Colon (tissue), 2 donors: ENCODE data around the gene VSIG4.

ENCODE experiments used
- FAIRE-seq: peaks from 2 replicates; lab custom pipeline; 2012; peaks lifted over from hg19 to GRCh38; lab: Jason Lieb, UNC
- donor health status: control.
- donor health status: control.

The VSIG4 gene

GRCh38 chrX:66008328-66008970, 31.4 kb downstream of the VSIG4 start:
- FAIRE-seq, result no peak

- FAIRE-seq, result peak; percentile 93
These were observed 32.0 kb downstream of the VSIG4 start for GRCh38 chrX:66007851-66008250.

GRCh38 chrX:66005830-66006449, 33.9 kb downstream of the VSIG4 start:
- no peak for FAIRE-seq

- peak; percentile 61 for FAIRE-seq
These were observed 34.7 kb downstream of the VSIG4 start for GRCh38 chrX:66004928-66005829.

GRCh38 chrX:66002824-66003680, 36.8 kb downstream of the VSIG4 start:
- no peak for FAIRE-seq

GRCh38 chrX:66001596-66001995, 38.3 kb downstream of the VSIG4 start:
- FAIRE-seq, result no peak

GRCh38 chrX:66000628-66001272, 39.1 kb downstream of the VSIG4 start:
- FAIRE-seq, result peak; percentile 14

GRCh38 chrX:66000178-66000577, 39.7 kb downstream of the VSIG4 start:
- FAIRE-seq, result no peak

GRCh38 chrX:65999563-66000148, 40.2 kb downstream of the VSIG4 start:
- peak; percentile 24 for FAIRE-seq

- no peak for FAIRE-seq
These were observed 40.8 kb downstream of the VSIG4 start for GRCh38 chrX:65999029-65999562.

GRCh38 chrX:65997978-65998717, 41.7 kb downstream of the VSIG4 start:
- no peak for FAIRE-seq

- no peak for FAIRE-seq
These were observed 45.1 kb downstream of the VSIG4 start for GRCh38 chrX:65994519-65995506.

GRCh38 chrX:65993915-65994460, 45.9 kb downstream of the VSIG4 start:
- FAIRE-seq, result no peak

GRCh38 chrX:65993332-65993731, 46.5 kb downstream of the VSIG4 start:
- FAIRE-seq, result peak; percentile 24

GRCh38 chrX:65990702-65991101, 49.2 kb downstream of the VSIG4 start:
- FAIRE-seq, result no peak

- FAIRE-seq, result no peak
These were observed 52.1 kb downstream of the VSIG4 start for GRCh38 chrX:65987811-65988210.

GRCh38 chrX:65985922-65986588, 53.8 kb downstream of the VSIG4 start:
- FAIRE-seq, result peak; percentile 94

GRCh38 chrX:65985211-65985610, 54.7 kb downstream of the VSIG4 start:
- peak; percentile 79 for FAIRE-seq
